OCI-LY3 (cell line): ENCODE measurements around the gene AARS2.

Source experiments
- H2AFZ ChIP-seq: fragments of 200-600, 300-600 bp; shearing (Covaris generic); 2 replicates; pipeline ENCODE4 v1.6.0; 2014; ENCODE audit warnings: antibody characterized with exemption, low read depth, low read length
- H3K27ac ChIP-seq: fragments of 200-600, 300-600 bp; sonication (generic); 2 replicates; pipeline ENCODE4 v1.5.1; 2014; ENCODE audit warnings: mild to moderate bottlenecking, low read length, moderate library complexity, mixed read lengths
- H3K27me3 ChIP-seq: fragments of 200-600, 300-600 bp; sonication (generic); 2 replicates; pipeline ENCODE4 v1.6.1; 2014; ENCODE audit warnings: low read depth, low read length, mixed read lengths
- H3K36me3 ChIP-seq: fragments of 200-600, 300-600 bp; sonication (generic); replicated peaks from 2 replicates; pipeline ENCODE3; 2014; ENCODE audit warnings: low read depth, low read length, mixed read lengths
- H3K4me1 ChIP-seq: fragments of 300-600, 200-600 bp; sonication (generic); 2 replicates; pipeline ENCODE4 v1.6.1; 2014; ENCODE audit warnings: low read length, mixed read lengths
- H3K4me2 ChIP-seq: fragments of 200-600, 300-600 bp; sonication (generic); 2 replicates; pipeline ENCODE4 v1.6.1; 2014; ENCODE audit warnings: low read length, mixed read lengths
- H3K4me3 ChIP-seq: fragments of 300-600, 200-600 bp; sonication (generic); 2 replicates; pipeline ENCODE4 v1.5.1; 2014; ENCODE audit warnings: antibody characterized with exemption, mild to moderate bottlenecking, low read length, moderate library complexity
- H3K79me2 ChIP-seq: fragments of 300-600, 200-600 bp; shearing (Covaris generic); 2 replicates; pipeline ENCODE4 v1.6.1; 2014; ENCODE audit warnings: mild to moderate bottlenecking, low read length, mixed read lengths
- H3K9ac ChIP-seq: fragments of 300-600, 200-600 bp; shearing (Covaris generic); 2 replicates; pipeline ENCODE4 v1.6.0; 2014; ENCODE audit warnings: mild to moderate bottlenecking, low read length, moderate library complexity
- H3K9me3 ChIP-seq: fragments of 200-600, 300-600 bp; shearing (Covaris generic); 2 replicates; pipeline ENCODE4 v1.6.1; 2014; ENCODE audit warnings: low read length, mixed read lengths; ENCODE audit not compliant: insufficient read depth
- H4K20me1 ChIP-seq: fragments of 200-600, 300-600 bp; sonication (generic); 2 replicates; pipeline ENCODE4 v1.6.1; 2016; ENCODE audit warnings: low read length, mixed read lengths; ENCODE audit not compliant: insufficient read depth
- EZH2phosphoT487 ChIP-seq: fragments of 200-600 bp; shearing (Covaris generic); IDR thresholded peaks from 2 replicates; pipeline ENCODE4 v1.6.1; 2018; ENCODE audit warnings: antibody characterized with exemption, mixed run types, low read depth
- TF ChIP-seq, protein P1 (sequence below): fragments of 200-600, 300-600 bp; sonication (generic); IDR thresholded peaks from 2 replicates; pipeline ENCODE4 v1.5.1; 2014; ENCODE audit warnings: antibody characterized with exemption, low read length, low read depth

The AARS2 gene

DNA sequence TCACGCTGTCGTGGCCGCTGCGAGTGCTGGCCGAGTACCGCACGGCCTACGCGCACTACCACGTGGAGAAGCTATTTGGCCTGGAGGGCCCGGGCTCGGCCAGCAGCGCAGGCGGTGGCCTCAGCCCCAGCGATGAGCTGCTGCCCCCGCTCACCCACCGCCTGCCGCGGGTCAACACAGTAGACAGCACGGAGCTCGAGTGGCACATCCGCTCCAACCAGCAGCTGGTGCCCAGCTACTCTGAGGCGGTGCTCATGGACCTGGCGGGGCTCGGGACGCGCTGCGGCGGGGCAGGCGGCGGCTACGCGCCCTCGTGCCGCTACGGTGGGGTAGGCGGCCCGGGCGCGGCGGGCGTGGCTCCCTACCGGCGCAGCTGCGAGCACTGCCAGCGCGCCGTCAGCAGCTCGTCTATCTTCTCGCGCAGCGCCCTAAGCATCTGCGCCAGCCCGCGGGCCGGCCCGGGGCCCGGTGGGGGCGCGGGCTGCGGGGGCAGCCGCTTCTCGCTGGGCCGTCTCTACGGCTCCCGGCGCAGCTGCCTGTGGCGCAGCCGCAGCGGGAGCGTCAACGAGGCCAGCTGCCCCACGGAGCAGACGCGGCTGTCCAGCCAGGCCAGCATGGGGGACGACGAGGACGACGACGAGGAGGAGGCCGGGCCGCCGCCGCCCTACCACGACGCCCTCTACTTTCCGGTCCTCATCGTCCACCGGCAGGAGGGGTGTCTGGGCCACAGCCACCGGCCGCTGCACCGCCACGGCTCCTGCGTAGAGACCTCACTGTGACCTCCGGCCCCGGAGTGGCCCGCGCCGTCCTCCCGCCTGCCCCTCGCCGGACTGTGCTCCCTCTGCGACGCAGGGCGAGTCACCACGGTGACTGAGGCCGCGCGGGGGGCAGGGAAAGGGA, 37.1 kb downstream of the AARS2 start:
- Histone ChIP-seq H4K20me1 (no peaks in the 10 kb centered on the region), H3K27me3 (peaks cover 14% of the 10 kb centered on the region), H3K79me2 (no peaks in the 10 kb centered on the region), H3K4me1 (0 out of 2 replicates have a peak, but pooled peaks cover 4% of the 10 kb centered on the region), H3K9ac (no peak overlapping the region), H3K36me3 (no peaks in the 10 kb centered on the region), H2AFZ (no peak overlapping the region), H3K9me3 (no peaks in the 10 kb centered on the region), H3K4me2 (no peak overlapping the region), H3K27ac (no peak overlapping the region), H3K4me3 (no peak overlapping the region)
- TF ChIP-seq, protein P1, sequence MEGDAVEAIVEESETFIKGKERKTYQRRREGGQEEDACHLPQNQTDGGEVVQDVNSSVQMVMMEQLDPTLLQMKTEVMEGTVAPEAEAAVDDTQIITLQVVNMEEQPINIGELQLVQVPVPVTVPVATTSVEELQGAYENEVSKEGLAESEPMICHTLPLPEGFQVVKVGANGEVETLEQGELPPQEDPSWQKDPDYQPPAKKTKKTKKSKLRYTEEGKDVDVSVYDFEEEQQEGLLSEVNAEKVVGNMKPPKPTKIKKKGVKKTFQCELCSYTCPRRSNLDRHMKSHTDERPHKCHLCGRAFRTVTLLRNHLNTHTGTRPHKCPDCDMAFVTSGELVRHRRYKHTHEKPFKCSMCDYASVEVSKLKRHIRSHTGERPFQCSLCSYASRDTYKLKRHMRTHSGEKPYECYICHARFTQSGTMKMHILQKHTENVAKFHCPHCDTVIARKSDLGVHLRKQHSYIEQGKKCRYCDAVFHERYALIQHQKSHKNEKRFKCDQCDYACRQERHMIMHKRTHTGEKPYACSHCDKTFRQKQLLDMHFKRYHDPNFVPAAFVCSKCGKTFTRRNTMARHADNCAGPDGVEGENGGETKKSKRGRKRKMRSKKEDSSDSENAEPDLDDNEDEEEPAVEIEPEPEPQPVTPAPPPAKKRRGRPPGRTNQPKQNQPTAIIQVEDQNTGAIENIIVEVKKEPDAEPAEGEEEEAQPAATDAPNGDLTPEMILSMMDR = no peak
- no peak for TF ChIP-seq EZH2phosphoT487

DNA sequence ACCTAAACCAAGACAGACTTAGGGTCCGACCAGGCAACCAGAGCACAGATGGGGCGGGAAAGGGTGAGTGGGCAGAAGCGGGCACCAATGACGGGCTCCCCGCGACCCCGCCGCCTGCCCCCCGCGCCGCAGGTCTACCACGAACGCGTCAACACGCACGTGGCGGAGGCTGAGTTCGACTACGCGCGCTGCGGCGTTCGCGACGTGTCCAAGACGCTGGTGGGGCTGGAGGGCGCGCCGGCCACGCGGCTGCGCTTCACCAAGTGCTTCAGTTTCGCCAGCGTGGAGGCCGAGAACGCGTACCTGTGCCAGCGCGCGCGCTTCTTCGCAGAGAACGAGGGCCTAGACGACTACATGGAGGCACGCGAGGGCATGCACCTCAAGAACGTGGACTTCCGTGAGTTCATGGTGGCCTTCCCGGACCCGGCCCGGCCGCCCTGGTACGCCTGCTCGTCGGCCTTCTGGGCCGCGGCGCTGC, 37.8 kb downstream of the AARS2 start:
- Histone ChIP-seq H3K4me2 (no peak overlapping the region), H3K9me3 (no peaks in the 10 kb centered on the region), H3K4me1 (0 out of 2 replicates have a peak, but pooled peaks cover 4% of the 10 kb centered on the region), H3K79me2 (no peaks in the 10 kb centered on the region), H3K4me3 (no peak overlapping the region), H3K9ac (no peak overlapping the region), H4K20me1 (no peaks in the 10 kb centered on the region), H2AFZ (no peak overlapping the region), H3K27ac (no peak overlapping the region), H3K27me3 (peaks cover 7% of the 10 kb centered on the region), H3K36me3 (no peaks in the 10 kb centered on the region)
- TF ChIP-seq, protein P1 = no peak
- TF ChIP-seq EZH2phosphoT487 = no peak

DNA sequence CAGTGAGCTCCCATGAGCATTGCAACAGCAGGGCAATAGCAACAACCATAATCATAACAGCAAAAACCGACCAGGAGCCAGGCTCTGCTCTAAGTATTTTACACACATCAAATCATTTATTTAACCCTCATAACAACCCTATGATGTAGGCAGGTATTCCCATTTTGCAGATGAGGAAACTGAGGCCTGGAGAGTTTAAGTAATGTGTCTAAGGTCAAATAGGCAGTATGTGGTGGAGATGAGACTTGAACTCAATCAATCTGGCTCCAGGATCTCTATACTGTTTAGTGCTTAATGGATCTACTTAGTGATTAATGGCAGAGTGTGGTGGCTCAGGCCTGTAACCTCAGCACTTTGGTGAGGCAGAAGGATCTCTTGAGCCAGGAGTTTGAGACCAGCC, 39.5 kb downstream of the AARS2 start:
- Histone ChIP-seq H3K4me2 (no peak overlapping the region), H3K27ac (no peak overlapping the region), H3K9me3 (no peaks in the 10 kb centered on the region), H3K4me1 (peaks cover 20% of the 10 kb centered on the region), H2AFZ (no peak overlapping the region), H3K79me2 (no peaks in the 10 kb centered on the region), H3K9ac (no peak overlapping the region), H3K27me3 (peaks cover 7% of the 10 kb centered on the region), H3K36me3 (no peaks in the 10 kb centered on the region), H4K20me1 (no peaks in the 10 kb centered on the region), H3K4me3 (no peak overlapping the region)
- no peak for TF ChIP-seq EZH2phosphoT487
- TF ChIP-seq, protein P1 = no peak

DNA sequence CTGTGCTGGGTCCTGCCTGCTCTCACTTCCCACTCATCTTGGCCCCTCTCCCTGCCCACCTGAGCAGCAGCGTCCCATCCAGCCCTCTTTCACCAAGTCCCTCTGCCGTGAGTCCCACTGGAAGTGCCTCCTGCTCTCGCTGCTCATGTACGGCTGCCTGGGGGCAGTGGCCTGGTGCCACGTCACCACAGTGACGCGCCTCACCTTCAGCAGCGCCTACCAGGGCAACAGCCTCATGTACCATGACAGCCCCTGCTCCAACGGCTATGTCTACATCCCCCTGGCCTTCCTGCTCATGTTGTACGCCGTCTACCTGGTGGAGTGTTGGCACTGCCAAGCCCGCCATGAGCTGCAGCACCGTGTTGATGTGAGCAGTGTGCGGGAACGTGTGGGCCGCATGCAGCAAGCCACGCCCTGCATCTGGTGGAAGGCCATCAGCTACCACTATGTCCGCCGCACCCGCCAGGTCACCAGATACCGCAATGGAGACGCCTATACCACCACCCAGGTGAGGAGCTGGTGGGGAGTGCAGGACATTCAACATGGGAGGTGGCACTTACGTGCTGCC, 40.1 kb downstream of the AARS2 start:
- H3K27me3 ChIP-seq = peaks cover 7% of the 10 kb centered on the region
- H4K20me1 ChIP-seq = no peaks in the 10 kb centered on the region
- peaks cover 25% of the 10 kb centered on the region for H3K4me1 ChIP-seq
- TF ChIP-seq, protein P1 = no peak
- TF ChIP-seq EZH2phosphoT487 = no peak
- no peak overlapping the region for H3K4me2 ChIP-seq
- no peak overlapping the region for H3K9ac ChIP-seq
- no peak overlapping the region for H3K27ac ChIP-seq
- H2AFZ ChIP-seq = no peak overlapping the region
- no peaks in the 10 kb centered on the region for H3K36me3 ChIP-seq
- H3K79me2 ChIP-seq = no peaks in the 10 kb centered on the region
- H3K9me3 ChIP-seq = no peaks in the 10 kb centered on the region
- no peak overlapping the region for H3K4me3 ChIP-seq
